Measurements from ENCODE around the gene DNAAF2.
"Not testable (repeated sequence)": the region's sequence is repeated elsewhere in the genome, so short reads cannot be mapped to it uniquely, and the experiment has no call there.

DNA sequence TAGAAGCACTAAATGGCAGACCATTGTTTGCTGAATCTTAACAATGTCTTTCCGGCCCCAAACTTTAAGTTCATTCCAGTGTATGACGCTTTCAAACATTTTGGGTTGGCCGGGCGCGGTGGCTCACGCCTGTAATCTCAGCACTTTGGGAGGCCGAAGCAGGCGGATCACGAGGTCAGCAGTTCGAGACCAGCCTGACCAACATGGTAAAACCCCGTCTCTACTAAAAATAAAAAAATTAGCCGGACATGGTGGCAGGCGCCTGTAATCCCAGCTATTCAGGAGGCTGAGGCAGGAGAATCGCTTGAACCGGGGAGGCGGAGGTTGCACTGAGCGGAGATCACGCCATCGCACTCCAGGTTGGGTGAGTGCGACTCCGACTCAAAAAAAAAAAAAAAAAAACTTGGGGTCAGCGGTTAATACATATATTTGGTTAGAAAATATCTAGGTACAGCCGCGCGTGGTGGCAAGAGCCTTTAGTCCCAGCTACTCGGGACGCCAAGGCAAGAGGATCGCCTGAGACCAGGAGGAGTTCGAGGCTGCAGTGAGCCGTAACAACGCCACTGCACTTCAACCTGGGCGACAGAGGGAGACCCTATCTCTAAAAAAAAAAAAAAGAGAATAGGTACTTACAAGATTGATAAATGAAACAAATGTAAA is 49.9 kb downstream of the DNAAF2 start:
- not testable (repeated sequence) for TF ChIP-seq EP300, POLR2AphosphoS5 (IDR thresholded peaks at IDR 0.05)
- TF ChIP-seq, protein P1, sequence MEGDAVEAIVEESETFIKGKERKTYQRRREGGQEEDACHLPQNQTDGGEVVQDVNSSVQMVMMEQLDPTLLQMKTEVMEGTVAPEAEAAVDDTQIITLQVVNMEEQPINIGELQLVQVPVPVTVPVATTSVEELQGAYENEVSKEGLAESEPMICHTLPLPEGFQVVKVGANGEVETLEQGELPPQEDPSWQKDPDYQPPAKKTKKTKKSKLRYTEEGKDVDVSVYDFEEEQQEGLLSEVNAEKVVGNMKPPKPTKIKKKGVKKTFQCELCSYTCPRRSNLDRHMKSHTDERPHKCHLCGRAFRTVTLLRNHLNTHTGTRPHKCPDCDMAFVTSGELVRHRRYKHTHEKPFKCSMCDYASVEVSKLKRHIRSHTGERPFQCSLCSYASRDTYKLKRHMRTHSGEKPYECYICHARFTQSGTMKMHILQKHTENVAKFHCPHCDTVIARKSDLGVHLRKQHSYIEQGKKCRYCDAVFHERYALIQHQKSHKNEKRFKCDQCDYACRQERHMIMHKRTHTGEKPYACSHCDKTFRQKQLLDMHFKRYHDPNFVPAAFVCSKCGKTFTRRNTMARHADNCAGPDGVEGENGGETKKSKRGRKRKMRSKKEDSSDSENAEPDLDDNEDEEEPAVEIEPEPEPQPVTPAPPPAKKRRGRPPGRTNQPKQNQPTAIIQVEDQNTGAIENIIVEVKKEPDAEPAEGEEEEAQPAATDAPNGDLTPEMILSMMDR (IDR thresholded peaks at IDR 0.05) = not testable (repeated sequence)

Data from suprapubic skin (tissue), 4 donors.